GM18858 (cell line): ENCODE data around the gene NTRK2.

ENCODE experiments used
- ATAC-seq: cut with Tn5 transposase; IDR thresholded peaks from one replicate; pipeline ENCODE4 v1.9.1; 2021; ENCODE audit not compliant: unreplicated experiment

The NTRK2 gene

DNA sequence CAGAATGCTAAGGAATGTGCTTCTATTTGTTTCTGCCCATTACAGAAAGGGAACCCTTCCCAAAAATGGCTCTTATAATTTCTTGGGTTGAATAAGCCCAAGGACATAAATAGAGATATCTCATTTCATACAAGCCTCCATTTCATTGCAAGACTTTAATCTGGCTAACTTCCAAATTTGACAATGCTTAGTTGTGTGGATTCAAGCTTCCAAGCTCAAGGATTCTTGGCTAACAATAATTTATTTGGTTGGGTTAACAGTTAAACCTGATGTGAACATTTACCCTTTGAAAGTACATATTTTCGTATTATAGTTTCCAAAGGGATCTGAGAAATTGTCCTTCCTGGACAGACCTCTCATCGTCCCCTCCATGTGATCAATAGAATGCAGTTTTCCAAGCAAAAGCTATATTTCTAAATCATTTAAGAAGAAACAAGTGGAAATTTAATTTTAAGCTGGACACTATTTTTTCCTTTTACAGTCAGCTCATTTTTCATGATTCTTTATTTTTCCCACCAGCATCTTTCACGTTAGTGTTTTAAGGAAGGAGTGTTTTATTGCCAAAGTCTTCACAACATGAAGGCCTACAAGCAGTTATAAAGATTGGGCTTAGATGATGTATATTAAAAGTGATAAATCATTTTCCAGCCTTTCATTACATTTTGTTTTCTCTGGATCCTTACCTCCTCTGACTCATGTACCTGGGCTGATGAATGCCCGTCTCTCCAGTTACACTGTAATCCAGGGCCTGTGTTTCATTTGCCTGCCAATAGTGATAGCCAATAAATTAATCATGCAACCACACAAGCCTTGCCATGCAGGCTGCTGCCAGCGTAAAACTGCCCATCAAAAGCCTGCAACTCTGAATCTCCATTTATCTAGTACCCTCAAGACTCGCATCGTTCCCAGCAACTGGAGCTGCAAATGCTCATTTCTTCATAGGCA, 176.7 kb downstream of the NTRK2 start:
- ATAC-seq: no peak

DNA sequence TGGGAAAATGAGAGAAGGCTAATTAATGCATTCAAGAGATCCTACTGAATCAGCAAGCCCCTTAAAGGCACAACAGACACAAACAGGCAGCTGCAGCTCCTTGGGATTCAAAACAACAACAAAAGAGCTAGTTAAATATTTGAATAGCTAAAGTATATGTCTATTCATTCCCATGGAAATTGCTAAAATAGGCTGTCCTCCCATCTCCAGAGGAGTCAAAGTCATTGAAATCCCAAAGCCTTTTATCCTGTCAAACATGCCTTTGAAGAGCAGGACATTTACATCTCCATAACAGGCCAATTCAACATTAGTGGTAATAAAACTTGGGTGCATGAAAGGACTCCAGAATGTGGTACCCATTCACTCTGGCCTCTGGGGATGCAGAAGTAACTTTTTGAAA, 177.4 kb downstream of the NTRK2 start:
- ATAC-seq: no peak

DNA sequence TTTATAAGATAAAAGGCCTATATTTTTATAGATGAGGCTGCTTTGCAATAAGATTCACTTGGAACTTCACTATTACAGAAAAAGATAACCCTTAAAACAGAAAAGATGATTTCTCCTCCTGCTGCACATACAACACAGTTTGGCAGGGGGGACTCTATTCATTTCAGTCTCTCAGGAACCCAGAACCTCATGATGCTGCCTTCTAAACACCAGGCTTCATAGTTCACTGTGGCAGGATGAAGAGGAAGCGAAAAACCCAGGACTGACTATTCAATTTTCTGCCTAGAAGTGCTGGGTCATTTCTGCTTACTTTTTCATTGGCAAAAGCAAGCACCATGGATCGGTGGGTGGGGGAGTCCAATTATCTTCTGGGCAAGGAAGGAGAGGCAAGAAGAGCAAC, 179.5 kb downstream of the NTRK2 start:
- no peak for ATAC-seq

DNA sequence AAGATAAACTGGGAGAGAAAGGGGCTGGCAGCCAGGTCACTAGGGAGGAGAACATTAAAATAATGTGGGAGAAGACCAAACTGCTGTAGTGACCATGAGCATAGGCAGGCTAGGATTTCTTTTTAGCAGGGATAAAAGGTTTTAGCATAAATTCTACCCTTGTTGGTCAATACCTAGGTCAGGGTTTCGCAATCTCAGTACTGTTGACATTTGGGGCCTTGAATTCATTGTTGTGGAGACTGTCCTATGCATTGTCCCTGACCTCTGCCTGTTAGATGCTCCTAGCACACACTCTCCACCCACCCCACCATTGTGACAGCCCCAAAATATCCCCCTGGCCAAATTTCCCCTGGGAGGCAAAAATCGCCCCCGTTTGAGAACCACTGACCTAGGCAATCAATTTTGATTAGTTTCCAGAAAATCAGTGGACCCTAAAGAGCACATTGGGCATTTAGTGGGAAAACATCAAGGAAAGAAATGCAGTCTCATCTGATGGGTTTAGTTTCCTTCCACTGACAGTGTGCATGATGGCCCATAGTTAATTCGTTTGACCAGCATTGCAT, 181.4 kb downstream of the NTRK2 start:
- no peak for ATAC-seq

DNA sequence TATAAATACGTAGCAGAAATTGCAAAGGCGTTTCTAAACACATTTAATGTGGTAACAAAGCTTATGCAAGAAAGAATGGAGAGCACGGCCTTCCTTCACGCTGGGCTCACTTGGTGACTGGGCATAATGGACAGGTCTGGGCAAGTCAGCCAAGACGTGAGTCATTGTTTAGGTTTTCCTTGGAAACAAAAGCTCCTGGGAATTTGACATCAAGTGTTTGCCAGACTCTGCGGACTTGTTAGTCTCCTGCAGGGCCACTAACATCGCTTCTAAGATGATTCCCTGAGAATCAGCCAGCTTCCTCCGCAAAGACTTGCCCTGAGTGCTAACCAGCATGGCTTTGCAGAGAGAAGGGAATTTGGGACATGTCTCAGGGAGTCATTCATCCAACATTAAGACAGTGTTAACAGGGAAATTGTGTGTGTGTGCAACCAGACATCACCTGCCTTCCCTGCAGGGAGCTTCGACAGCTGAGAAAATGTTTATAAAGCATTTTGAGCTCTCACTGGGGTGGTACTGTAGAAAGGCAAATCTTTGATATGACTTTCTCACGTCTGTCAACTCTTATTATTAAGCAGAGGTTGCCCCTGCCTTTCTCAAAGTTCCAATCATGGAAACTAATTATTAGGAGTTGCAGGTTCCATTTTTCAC, 182.5 kb downstream of the NTRK2 start:
- ATAC-seq: no peak

DNA sequence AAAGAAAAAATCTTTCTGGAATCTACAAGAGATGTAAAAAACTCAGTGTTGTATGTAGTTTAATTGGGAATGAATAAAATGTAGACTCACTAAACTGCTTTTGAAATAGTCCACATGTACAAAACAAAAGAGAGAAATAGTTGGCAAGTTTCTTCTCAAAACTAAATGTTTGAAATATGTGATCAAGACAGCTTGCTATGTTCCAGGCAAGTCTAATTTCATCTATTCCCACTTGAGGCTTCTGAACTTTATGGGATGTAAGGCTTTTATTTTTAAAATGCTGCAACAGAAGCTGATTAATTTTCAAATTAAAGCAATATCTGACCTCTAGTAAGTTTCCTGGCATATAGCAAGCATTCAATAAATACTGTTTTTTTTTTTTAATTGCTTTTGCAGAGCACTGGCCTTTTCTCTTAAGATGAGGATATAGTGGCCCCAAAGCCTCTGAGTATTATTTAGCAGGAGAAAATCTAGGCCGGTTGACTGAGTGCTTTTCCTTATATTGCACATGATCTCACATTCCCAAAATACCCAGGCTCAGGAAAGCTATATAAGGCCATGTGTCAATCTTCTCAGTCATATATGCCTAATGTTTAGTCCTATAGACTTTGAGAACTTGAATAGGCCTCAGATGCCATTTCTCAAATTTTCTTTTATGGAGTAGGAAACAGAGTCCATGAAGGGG, 183.2 kb downstream of the NTRK2 start:
- ATAC-seq: no peak

DNA sequence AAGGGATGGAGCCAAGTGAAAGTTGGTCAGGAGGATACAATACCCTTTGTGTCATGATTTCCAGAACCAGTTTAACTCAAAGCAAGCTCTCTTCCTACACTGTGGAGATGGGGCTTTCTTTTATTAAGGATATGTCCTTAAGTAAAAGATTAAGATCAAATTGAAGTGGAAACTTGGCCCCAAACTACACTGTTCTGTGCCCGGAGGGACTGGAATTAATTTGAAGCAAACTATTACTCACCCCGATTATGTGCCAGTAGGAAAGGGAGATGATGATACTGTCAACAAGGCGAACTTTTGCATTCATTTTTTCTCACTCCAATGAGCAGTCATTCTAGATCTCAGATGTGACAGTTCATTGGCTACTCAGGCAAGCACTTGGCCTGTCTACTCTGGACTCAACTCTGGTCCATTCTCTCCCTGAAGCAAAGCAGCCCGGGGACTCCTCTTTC, 186.7 kb downstream of the NTRK2 start:
- ATAC-seq: no peak

DNA sequence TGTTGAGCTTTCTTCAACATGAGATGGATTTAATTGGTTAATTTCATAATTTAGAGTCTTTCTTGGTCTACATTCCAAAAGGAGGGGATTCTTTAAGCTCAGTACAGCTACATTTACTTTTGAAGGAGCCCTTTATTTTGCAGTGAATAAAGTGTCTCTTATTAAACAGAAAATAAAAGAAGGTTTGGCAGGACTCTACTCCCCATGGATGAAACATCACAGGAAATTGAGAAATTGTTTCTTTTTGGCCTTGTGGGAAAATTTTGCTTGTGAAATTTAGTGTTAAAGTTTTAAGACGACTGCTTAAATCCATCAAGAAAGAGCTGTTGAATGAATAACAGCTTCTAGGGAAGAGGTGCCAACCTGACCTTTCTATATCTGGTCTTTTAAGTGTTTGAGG, 187.7 kb downstream of the NTRK2 start:
- ATAC-seq: no peak

DNA sequence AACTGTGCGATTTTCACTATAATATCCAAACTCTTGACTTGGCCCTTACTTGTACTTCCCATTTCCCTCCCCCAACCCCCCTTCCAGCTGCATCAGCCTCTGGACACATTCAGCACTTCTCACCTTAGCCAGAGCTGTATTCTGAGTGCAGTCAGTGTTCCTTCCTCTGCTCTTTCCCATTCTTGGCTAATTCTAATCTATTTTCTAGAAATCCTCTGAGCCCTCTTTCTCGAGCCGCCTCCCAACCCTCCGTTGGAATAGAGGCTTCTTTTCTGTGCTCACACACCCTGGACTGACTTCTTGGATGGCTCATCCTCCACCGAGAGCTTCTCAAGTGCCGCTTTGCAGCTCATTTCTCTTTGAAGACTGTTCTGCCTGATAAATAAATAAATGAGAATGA, 188.8 kb downstream of the NTRK2 start:
- ATAC-seq: no peak

DNA sequence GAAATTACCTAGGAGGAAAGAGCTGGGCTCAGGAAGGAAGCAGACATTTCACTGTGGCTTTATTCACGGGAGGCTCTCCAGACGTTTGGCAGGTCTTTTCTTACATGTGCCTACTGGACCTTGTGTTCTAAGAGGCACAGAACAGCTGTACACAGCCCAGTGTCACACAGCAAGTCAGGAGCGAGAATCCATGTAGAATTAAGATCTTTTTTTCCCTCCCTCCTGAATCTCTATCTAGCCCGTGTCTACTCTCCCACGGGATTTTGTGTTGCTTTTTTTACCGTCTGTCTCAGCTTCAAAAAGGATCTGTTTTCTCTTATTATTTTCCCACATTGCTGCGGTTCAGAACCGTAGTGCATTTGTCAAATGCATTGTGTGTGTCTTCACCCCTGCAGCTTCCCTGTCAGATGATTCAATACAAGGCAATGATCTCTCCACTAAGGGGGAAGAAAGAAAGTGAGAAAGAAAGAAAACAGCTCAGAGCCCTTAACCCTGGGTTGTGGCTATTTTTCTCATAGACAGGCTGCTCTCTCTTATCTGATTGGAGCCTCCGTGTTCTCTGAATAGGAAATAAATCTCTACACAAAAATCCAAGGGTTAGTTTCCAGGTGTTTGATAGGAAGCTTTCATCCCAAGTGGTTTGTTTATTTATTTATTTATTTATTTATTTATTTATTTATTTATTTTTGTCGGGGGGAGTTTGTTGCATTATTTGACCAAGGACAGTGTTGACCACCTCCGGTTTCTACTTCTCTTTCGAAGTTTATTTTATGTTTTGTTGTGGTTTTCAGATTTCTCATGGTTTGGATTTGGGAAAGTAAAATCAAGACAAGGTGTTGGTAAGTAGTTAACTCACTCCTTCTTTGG, 191.0 kb downstream of the NTRK2 start:
- ATAC-seq: no peak

DNA sequence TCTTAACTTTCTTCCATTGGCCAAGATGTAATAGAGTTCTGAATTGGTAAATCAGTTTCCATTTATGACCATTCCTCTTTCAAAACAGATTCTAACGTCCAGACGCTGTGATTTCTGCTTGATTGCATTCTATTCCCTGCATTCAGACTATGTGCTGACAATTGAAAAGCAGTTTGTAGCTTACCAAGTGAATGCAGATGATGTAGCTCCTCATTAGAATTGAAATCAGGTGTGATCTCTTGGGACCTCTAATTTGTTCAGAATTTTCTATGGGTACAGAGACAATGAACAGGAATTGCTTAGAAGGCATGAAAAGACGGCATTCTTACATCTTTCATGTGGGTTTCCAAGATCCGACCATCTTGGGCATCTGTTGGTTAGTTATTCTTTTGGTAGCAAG, 191.9 kb downstream of the NTRK2 start:
- no peak for ATAC-seq

DNA sequence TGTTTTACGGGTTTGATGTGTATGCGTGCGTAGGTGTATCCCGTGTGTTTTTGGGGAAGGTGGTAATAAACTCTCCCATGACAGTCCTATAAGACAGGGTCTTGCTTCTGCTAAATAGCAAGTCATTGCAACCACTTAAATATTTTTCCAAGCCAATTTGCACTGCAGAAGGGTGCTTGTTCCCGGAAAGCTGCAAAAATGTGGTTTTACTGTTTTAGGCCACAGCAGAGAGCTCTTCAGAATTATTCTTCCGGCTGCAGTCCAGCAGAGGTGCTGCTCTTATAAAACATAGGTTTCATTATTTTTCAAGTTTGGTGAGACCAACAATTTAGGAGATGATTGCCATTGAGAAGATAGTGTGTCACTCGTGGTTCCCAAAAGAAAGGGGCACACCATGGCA, 192.8 kb downstream of the NTRK2 start:
- no peak for ATAC-seq

DNA sequence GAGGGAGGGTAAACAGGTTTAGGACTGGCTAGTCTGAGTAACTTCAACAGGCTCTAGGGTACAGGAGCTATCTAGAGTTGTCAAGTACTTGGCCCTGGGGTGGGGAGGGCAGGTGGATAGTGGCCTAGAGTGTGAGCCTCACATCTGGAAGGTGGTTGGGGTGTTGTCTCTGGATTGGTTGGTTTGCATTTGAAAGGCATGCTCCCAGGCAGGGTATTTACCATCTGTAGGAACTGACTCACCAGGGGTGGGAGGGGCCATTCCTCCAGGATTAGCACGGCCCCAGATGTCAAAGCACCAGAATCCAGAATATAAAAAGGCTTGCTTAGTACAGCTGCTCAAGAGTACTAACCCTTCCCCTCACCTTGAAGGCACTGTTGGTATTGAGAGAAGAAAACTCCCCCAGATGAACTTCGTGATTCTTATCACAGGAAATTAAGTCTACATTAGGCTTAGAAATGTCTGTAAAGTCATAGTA, 193.3 kb downstream of the NTRK2 start:
- ATAC-seq: no peak

DNA sequence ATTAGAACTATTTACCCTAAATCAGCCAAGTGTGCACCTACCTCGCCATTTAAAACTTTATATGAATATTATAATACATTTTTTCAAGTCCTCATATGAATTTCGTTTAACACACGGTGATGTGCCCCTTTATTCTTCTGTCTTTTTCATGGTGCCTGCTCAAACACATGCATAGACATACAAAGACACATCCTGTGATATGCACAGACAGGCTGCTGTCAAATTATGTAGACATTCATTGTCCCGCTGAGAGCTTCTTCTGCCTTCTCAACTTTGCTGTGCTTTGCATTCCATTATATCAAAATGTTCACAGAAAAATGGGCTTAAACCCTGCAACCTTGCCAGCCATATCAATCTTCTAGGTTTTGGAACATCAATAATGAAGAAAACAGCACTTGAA, 193.8 kb downstream of the NTRK2 start:
- ATAC-seq: no peak

DNA sequence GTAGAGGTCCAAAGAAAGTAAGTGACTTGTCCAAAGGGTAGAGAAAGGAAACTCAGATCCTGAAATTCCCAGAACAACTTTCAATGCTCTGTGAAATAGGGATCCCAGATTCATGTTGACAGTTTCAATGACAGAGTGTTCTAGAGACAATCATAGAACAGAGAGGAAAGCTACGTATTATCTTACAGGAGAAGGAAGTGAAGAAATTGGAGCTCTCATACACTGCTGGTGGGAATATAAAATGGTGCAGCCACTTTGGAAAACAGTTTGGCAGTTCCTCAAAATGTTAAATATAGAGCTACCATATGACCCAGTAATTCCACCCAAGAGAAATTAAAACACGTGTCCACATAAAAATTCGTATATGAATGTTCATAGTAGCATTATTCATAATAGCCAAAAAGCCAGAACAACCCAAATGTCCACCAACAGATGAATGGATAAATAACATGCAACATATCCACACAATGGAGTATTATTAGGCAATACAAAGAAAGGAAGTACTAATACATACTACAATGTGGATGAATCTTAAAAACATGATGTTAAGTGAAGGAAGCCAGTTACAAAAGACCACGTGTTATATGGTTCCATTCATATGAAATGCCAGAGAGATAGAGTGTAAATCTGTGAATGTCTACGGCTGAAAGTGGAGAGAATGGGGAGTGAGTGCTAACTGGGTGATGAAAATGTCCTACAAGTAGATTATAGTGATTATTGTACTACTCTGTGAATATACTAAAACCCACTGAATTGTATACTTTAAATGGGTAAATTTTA, 197.1 kb downstream of the NTRK2 start:
- ATAC-seq: no peak

DNA sequence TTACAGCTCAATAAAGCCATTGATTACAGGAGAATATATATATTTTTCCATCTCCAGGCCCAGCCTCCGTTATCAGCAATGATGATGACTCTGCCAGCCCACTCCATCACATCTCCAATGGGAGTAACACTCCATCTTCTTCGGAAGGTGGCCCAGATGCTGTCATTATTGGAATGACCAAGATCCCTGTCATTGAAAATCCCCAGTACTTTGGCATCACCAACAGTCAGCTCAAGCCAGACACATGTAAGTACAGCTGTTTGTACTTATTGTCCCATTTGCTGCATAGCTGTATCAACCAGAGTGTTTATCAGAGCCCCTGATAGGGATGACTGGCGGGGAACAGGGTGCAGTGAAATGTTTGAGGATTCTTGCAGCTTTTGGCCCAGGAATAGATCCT, 197.7 kb downstream of the NTRK2 start:
- no peak for ATAC-seq

DNA sequence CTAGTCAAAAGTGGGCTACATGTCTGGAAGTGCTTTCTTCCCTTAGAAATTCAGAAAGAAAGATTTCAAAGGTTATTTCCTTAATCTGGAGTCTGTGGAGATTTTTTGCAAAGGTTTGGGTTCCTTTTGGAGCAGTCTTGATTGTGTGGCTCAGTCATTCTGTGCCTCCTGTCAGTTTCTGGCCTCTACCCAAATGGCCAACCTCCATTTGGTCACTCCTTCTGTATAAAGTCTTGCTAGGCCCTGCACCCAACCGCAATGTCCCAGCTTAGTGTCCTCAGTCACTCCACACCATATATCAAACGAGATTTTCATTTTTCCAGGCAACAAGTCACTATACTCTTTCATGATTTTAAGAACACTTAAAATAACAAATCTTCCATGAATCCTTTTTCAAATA, 199.6 kb downstream of the NTRK2 start:
- no peak for ATAC-seq

DNA sequence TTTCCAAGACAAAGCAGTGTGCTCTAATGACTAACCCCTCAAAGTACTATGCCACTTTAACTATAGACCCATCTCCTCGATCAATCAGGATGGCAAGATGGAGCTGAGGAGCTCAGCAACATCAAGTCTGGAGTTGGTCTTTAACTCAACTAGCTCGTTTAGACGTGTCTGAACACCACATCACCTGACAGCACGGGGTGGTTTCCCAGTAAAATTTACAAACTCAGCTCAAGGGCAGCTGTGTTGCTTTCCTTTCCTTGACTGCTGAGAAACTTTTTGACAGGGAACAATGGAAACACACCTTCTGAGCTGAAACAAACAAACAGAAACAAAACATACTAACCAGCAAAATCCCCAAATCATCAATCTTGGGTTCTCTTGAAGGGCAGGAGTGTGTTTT, 202.5 kb downstream of the NTRK2 start:
- no peak for ATAC-seq

DNA sequence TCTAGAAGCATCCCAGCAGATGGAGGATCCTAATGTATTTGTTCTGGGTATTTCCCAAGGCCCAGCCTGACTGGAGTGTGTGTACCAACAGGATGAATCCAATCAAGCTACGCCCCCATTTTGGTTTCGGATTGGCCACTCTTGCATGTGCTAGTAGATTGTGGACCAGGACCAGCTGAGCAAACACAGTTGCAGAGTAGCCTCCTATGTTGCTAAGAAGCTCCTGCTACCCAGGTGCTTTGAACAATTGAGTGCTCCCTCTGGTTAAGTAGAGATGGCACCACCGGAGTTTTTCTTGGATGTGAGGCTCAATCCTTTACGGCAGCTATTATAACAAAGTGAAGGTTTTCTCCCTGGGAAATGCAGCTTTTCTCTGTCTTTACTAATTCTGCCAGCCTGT, 204.5 kb downstream of the NTRK2 start:
- ATAC-seq: no peak

DNA sequence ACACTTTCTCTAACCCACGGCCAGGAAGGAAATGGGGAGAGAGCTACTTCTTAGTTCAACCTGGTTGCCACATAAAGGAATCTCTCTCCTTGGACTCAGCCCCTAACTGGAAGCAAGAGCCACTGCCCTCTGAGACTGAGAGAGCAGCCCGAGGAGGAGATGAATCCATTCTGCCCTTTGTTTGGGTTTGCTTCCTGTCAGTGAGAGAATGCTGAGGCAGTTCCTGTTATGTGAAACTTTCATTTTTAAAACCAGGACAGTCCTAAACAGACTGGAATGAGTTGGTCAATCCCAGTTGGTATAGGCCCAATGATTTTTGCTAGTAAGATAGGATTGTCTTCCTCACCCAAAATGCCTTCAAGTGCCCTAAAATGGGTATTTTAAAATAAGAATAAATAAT, 205.1 kb downstream of the NTRK2 start:
- ATAC-seq: no peak
